ENCODE data around the gene TPK1.

The TPK1 gene

GRCh38 chr7:144529269-144529926, 306.5 kb downstream of the TPK1 start:
- no peak for DNase-seq (ENCODE audit: low read depth, low spot score)

- no peak for DNase-seq (ENCODE audit: low read depth, low spot score)
These were observed 307.3 kb downstream of the TPK1 start for GRCh38 chr7:144528536-144529045.

GRCh38 chr7:144527051-144527471, 308.8 kb downstream of the TPK1 start:
- DNase-seq (ENCODE audit: low read depth, low spot score): no peak

GRCh38 chr7:144525956-144526355, 309.9 kb downstream of the TPK1 start:
- DNase-seq (ENCODE audit: low read depth, low spot score): no peak

GRCh38 chr7:144524271-144524670, 311.6 kb downstream of the TPK1 start:
- no peak for DNase-seq (ENCODE audit: low read depth, low spot score)

GRCh38 chr7:144523621-144524020, 312.2 kb downstream of the TPK1 start:
- no peak for DNase-seq (ENCODE audit: low read depth, low spot score)

GRCh38 chr7:144519925-144520324, 315.9 kb downstream of the TPK1 start:
- DNase-seq (ENCODE audit: low read depth, low spot score): no peak

- DNase-seq (ENCODE audit: low read depth, low spot score): no peak
These were observed 317.5 kb downstream of the TPK1 start for GRCh38 chr7:144518360-144518759.

- DNase-seq (ENCODE audit: low read depth, low spot score): no peak
These were observed 318.1 kb downstream of the TPK1 start for GRCh38 chr7:144517749-144518148.

GRCh38 chr7:144516729-144517525, 318.9 kb downstream of the TPK1 start:
- DNase-seq (ENCODE audit: low read depth, low spot score): no peak

GRCh38 chr7:144513334-144513733, 322.5 kb downstream of the TPK1 start:
- no peak for DNase-seq (ENCODE audit: low read depth, low spot score)

GRCh38 chr7:144510621-144511020, 325.2 kb downstream of the TPK1 start:
- no peak for DNase-seq (ENCODE audit: low read depth, low spot score)

GRCh38 chr7:144508702-144509101, 327.2 kb downstream of the TPK1 start:
- no peak for DNase-seq (ENCODE audit: low read depth, low spot score)

- DNase-seq (ENCODE audit: low read depth, low spot score): no peak
These were observed 332.6 kb downstream of the TPK1 start for GRCh38 chr7:144503215-144503614.

- no peak for DNase-seq (ENCODE audit: low read depth, low spot score)
These were observed 335.6 kb downstream of the TPK1 start for GRCh38 chr7:144500225-144500624.

GRCh38 chr7:144497282-144497681, 338.6 kb downstream of the TPK1 start:
- DNase-seq (ENCODE audit: low read depth, low spot score): no peak

- DNase-seq (ENCODE audit: low read depth, low spot score): no peak
These were observed 341.5 kb downstream of the TPK1 start for GRCh38 chr7:144494355-144494754.

- no peak for DNase-seq (ENCODE audit: low read depth, low spot score)
These were observed 346.3 kb downstream of the TPK1 start for GRCh38 chr7:144489504-144489903.

GRCh38 chr7:144488977-144489376, 346.9 kb downstream of the TPK1 start:
- DNase-seq (ENCODE audit: low read depth, low spot score): no peak

- no peak for DNase-seq (ENCODE audit: low read depth, low spot score)
These were observed 348.0 kb downstream of the TPK1 start for GRCh38 chr7:144487901-144488300.

- no peak for DNase-seq (ENCODE audit: low read depth, low spot score)
These were observed 351.4 kb downstream of the TPK1 start for GRCh38 chr7:144484445-144484844.

- no peak for DNase-seq (ENCODE audit: low read depth, low spot score)
These were observed 352.7 kb downstream of the TPK1 start for GRCh38 chr7:144483189-144483588.

GRCh38 chr7:144481833-144482232, 354.0 kb downstream of the TPK1 start:
- no peak for DNase-seq (ENCODE audit: low read depth, low spot score)

Measured in activated naive CD8-positive, alpha-beta T cell treated with anti-CD3 and anti-CD28 coated beads, Interleukin-2, amount 50 U/mL, for 16 hours (primary cell).